Neural crest cell (in vitro differentiated cells): Measurements from ENCODE around the gene RORC. TPM values are rescaled to one million over a fixed set of nuclear protein-coding genes. Genes with fewer than 3 reads are reported as not detected.

Experiments
- DNase-seq: peaks from one replicate; pipeline ENCODE4 v3.0.0; 2021; ENCODE audit warnings: low read depth, mixed read lengths, low spot score
- H3K27ac Mint-ChIP-seq: one replicate; pipeline ENCODE4 v1.8.0; 2021; ENCODE audit warnings: mild to moderate bottlenecking, mixed read lengths; ENCODE audit not compliant: unreplicated experiment
- H3K27me3 Mint-ChIP-seq: 2 replicates; pipeline ENCODE4 v1.8.0; 2021; ENCODE audit warnings: low read depth, mild to moderate bottlenecking, mixed read lengths
- H3K36me3 Mint-ChIP-seq: 2 replicates; pipeline ENCODE4 v1.8.0; 2021; ENCODE audit warnings: low read depth, mild to moderate bottlenecking, mixed read lengths
- H3K4me1 Mint-ChIP-seq: 2 replicates; pipeline ENCODE4 v1.8.0; 2021; ENCODE audit warnings: mixed read lengths
- H3K4me3 Mint-ChIP-seq: one replicate; pipeline ENCODE4 v1.8.0; 2021; ENCODE audit warnings: mild to moderate bottlenecking, mixed read lengths
- H3K9me3 Mint-ChIP-seq: 2 replicates; pipeline ENCODE4 v1.8.0; 2021; ENCODE audit warnings: mixed read lengths
- CTCF ChIP-seq: fragments of 200-600 bp; sonication (generic); conservative IDR thresholded peaks from 2 replicates; pipeline ENCODE4 v1.5.0; 2021; ENCODE audit warnings: antibody characterized with exemption, mild to moderate bottlenecking
- total RNA-seq: library from RNA; stranded (reverse); gene quantifications from 2 replicates; pipeline ENCODE4 v1.2.1, GENCODE V29; 2021

Gene RORC
- total RNA-seq, 1 donor from 2014 or later: 0.12 TPM

- no peak for DNase-seq
- H3K27ac Mint-ChIP-seq: no peak overlapping the region
- H3K4me1 Mint-ChIP-seq: no peaks in the 10 kb centered on the region
- peaks cover 6% of the 10 kb centered on the region for H3K27me3 Mint-ChIP-seq
- H3K4me3 Mint-ChIP-seq: no peak overlapping the region
- no peaks in the 10 kb centered on the region for H3K9me3 Mint-ChIP-seq
- no peak for TF ChIP-seq CTCF
- H3K36me3 Mint-ChIP-seq: no peaks in the 10 kb centered on the region
These were observed 35.7 kb upstream of the RORC start for GRCh38 chr1:151867321-151867720.

- Mint-ChIP-seq H3K4me3 (no peak overlapping the region), H3K27me3 (peaks cover 6% of the 10 kb centered on the region), H3K27ac (peak overlapping the region; percentile 57), H3K4me1 (peaks cover 11% of the 10 kb centered on the region), H3K36me3 (no peaks in the 10 kb centered on the region), H3K9me3 (no peaks in the 10 kb centered on the region)
- TF ChIP-seq CTCF: no peak
- DNase-seq: no peak
These were observed 32.8 kb upstream of the RORC start for GRCh38 chr1:151864411-151864810.

- no peak for DNase-seq
- H3K4me3 Mint-ChIP-seq: no peak overlapping the region
- H3K4me1 Mint-ChIP-seq: peaks cover 11% of the 10 kb centered on the region
These were observed 31.0 kb upstream of the RORC start for GRCh38 chr1:151862604-151863003.

GRCh38 chr1:151860504-151861187, 29.0 kb upstream of the RORC start:
- peaks cover 17% of the 10 kb centered on the region for H3K4me1 Mint-ChIP-seq
- DNase-seq: no peak
- no peaks in the 10 kb centered on the region for H3K36me3 Mint-ChIP-seq
- no peak overlapping the region for H3K4me3 Mint-ChIP-seq
- H3K27me3 Mint-ChIP-seq: peaks cover 4% of the 10 kb centered on the region
- no peak for TF ChIP-seq CTCF
- H3K9me3 Mint-ChIP-seq: no peaks in the 10 kb centered on the region
- no peak overlapping the region for H3K27ac Mint-ChIP-seq

More at GRCh38 chr1:151862604-151863003, 31.0 kb upstream of the RORC start:
- Mint-ChIP-seq H3K27ac (no peak overlapping the region), H3K9me3 (no peaks in the 10 kb centered on the region), H3K27me3 (peaks cover 6% of the 10 kb centered on the region), H3K36me3 (no peaks in the 10 kb centered on the region)
- TF ChIP-seq CTCF: no peak

- H3K27ac Mint-ChIP-seq: peak overlapping the region; percentile 6
- H3K9me3 Mint-ChIP-seq: no peaks in the 10 kb centered on the region
- H3K36me3 Mint-ChIP-seq: no peaks in the 10 kb centered on the region
- TF ChIP-seq CTCF: no peak
- DNase-seq: no peak
- peaks cover 4% of the 10 kb centered on the region for H3K27me3 Mint-ChIP-seq
- H3K4me1 Mint-ChIP-seq: peaks cover 18% of the 10 kb centered on the region
- H3K4me3 Mint-ChIP-seq: no peak overlapping the region
These were observed 28.3 kb upstream of the RORC start for GRCh38 chr1:151859891-151860293.
